Measurements from ENCODE around the gene NBPF3.
A peak's percentile ranks its signal among the peaks of the same experiment; 100 is the strongest.

Gene NBPF3

DNA sequence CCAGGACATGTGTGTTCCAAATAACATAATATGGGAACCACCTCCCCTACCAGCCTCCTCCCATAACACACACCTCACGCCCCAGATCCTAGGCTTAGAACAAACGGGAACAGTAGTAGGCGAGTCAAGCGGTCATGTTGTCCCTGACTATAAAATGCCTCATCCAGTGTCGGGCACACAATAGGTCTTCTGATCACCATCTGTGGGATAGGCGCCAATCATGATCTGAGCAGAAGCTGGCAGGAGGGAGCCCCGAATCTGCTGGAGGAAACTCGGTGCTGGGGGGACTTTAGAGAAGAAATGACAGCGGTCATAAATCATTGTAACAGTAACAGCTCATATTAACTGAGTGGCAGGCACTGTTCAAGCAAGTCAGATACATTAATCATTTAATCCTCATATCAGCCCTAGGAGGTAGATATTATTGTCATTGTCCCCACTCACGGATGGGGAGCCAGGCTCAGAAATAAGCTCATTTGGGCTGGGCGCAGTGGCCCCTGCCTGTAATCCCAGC is 82.6 kb downstream of the NBPF3 start:
- no peak for DNase-seq (ENCODE audit: extremely low spot score)
- CTCF ChIA-PET = interaction anchor here (0.6 kb wide), 1 partner anchor 21 kb away, joined by 4 read pairs; no protein-coding TSS in a partner anchor
- TF ChIP-seq PKNOX1 (IDR thresholded peaks at IDR 0.05) (peak; percentile 79), ARNT (IDR thresholded peaks at IDR 0.05) (no peak)
- POLR2A ChIA-PET = no interaction called here

DNA sequence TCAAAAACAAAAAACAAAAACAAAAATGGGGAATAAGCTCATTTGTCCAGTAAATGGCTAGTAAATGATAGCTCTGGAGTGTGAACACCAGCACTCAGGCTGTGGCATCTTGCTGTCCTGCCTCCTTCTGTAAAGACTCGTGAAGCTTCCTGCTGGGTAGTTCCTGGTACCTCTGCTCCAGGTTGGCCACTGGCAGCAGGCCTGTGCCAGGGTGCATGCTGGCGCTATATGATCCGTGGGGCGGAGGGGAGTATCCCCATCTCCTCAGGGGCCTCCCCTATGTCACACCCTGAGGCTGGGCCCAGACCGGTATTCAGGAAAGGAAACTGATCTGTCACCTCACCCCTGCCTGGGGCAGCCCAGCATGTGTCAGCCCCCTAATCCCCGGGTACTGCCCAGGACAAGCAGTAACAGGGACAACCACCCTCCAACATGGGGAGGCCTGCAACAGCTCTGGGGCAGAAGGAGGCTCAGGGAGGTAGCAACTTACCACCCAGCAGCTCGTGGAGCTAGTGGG is 83.4 kb downstream of the NBPF3 start:
- TF ChIP-seq BHLHE40 (IDR thresholded peaks at IDR 0.05; ENCODE audit: borderline replicate concordance) = no peak
- no peak for TF ChIP-seq ZNF384 (IDR thresholded peaks at IDR 0.05)
- TF ChIP-seq SUZ12 (IDR thresholded peaks at IDR 0.05) = no peak
- no peak for TF ChIP-seq L3MBTL2 (conservative IDR thresholded peaks at IDR 0.05)
- no peak for TF ChIP-seq ELF4 (IDR thresholded peaks at IDR 0.05)
- TF ChIP-seq NFRKB (IDR thresholded peaks at IDR 0.05) = no peak
- TF ChIP-seq CTBP1 (IDR thresholded peaks at IDR 0.05; ENCODE audit: borderline replicate concordance) = no peak
- no peak for TF ChIP-seq TARDBP (IDR thresholded peaks at IDR 0.05)
- DNase-seq (ENCODE audit: extremely low spot score) = no peak
- ChIA-PET POLR2A (no interaction called here), CTCF (interaction anchor here (0.5 to 0.9 kb wide), 2 partner anchors 306 to 435 kb away, joined by 3 to 4 read pairs; no protein-coding TSS in a partner anchor)

- no peak for DNase-seq (ENCODE audit: extremely low spot score)
- ChIA-PET CTCF (interaction anchor here (0.5 to 0.9 kb wide), 2 partner anchors 307 to 436 kb away, joined by 3 to 4 read pairs; no protein-coding TSS in a partner anchor), POLR2A (no interaction called here)
- TF ChIP-seq ELF4 (IDR thresholded peaks at IDR 0.05) (no peak), ARNT (IDR thresholded peaks at IDR 0.05) (no peak), BHLHE40 (IDR thresholded peaks at IDR 0.05; ENCODE audit: borderline replicate concordance) (no peak), PKNOX1 (IDR thresholded peaks at IDR 0.05) (no peak), CTBP1 (IDR thresholded peaks at IDR 0.05; ENCODE audit: borderline replicate concordance) (no peak), L3MBTL2 (conservative IDR thresholded peaks at IDR 0.05) (no peak), NFRKB (IDR thresholded peaks at IDR 0.05) (no peak), FOXK2 (IDR thresholded peaks at IDR 0.05) (no peak), SUZ12 (IDR thresholded peaks at IDR 0.05) (no peak), HDGF (IDR thresholded peaks at IDR 0.05; ENCODE audit: borderline replicate concordance) (no peak)
Measured at GRCh38 chr1:21524220-21524619, 84.3 kb downstream of the NBPF3 start.

- POLR2A ChIA-PET = no interaction called here
- no peak for DNase-seq (ENCODE audit: extremely low spot score)
- TF ChIP-seq LEF1 (IDR thresholded peaks at IDR 0.05; ENCODE audit: borderline replicate concordance) (no peak), FOXK2 (IDR thresholded peaks at IDR 0.05) (no peak), ELF4 (IDR thresholded peaks at IDR 0.05) (no peak), NFRKB (IDR thresholded peaks at IDR 0.05) (no peak), SUZ12 (IDR thresholded peaks at IDR 0.05) (no peak), FOXA1 (IDR thresholded peaks at IDR 0.05) (no peak), HDGF (IDR thresholded peaks at IDR 0.05; ENCODE audit: borderline replicate concordance) (no peak)
- CTCF ChIA-PET = no interaction called here
Measured at GRCh38 chr1:21524686-21525339, 84.9 kb downstream of the NBPF3 start.

- CTCF ChIA-PET = no interaction called here
- POLR2A ChIA-PET = no interaction called here
Measured at GRCh38 chr1:21525340-21525717, 85.4 kb downstream of the NBPF3 start.

DNA sequence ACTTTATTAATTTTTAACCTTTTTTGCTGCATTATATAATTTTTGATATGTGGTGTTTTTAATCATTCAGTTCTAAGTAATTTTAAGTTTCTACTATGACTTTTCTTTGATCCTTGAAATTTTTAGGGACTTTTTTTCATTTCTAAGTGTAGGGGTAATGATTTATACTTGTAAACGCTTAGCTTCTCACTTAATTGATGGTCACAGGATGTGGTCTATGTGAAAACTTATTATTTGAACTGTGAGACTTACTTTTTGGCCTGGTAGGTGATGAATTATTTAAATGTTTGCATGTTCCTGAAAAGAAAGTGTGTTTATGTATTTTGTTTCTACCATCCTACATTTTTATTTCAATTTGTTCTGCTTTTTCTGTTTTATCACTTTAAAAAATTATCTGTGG is 86.5 kb downstream of the NBPF3 start:
- no peak for TF ChIP-seq ARNT (IDR thresholded peaks at IDR 0.05)
- no peak for TF ChIP-seq BHLHE40 (IDR thresholded peaks at IDR 0.05; ENCODE audit: borderline replicate concordance)
- TF ChIP-seq SP1 (IDR thresholded peaks at IDR 0.05) = no peak
- no peak for TF ChIP-seq TARDBP (IDR thresholded peaks at IDR 0.05)
- TF ChIP-seq L3MBTL2 (conservative IDR thresholded peaks at IDR 0.05) = no peak
- no peak for TF ChIP-seq FOXA1 (IDR thresholded peaks at IDR 0.05)
- TF ChIP-seq HDGF (IDR thresholded peaks at IDR 0.05; ENCODE audit: borderline replicate concordance) = no peak
- no peak for TF ChIP-seq PKNOX1 (IDR thresholded peaks at IDR 0.05)
- TF ChIP-seq LEF1 (IDR thresholded peaks at IDR 0.05; ENCODE audit: borderline replicate concordance) = no peak
- no peak for TF ChIP-seq SUZ12 (IDR thresholded peaks at IDR 0.05)
- TF ChIP-seq FOXM1 (IDR thresholded peaks at IDR 0.05; ENCODE audit: borderline replicate concordance) = no peak
- DNase-seq (ENCODE audit: extremely low spot score) = no peak
- POLR2A ChIA-PET = no interaction called here
- CTCF ChIA-PET = no interaction called here

More at GRCh38 chr1:21525340-21525717, 85.4 kb downstream of the NBPF3 start:
- DNase-seq (ENCODE audit: extremely low spot score) = no peak
- no peak for TF ChIP-seq FOXM1 (IDR thresholded peaks at IDR 0.05; ENCODE audit: borderline replicate concordance)
- TF ChIP-seq LEF1 (IDR thresholded peaks at IDR 0.05; ENCODE audit: borderline replicate concordance) = no peak
- TF ChIP-seq TARDBP (IDR thresholded peaks at IDR 0.05) = no peak
- TF ChIP-seq NFRKB (IDR thresholded peaks at IDR 0.05) = no peak
- no peak for TF ChIP-seq ARNT (IDR thresholded peaks at IDR 0.05)
